ENCODE results near the gene COL12A1. TPM values are rescaled to one million over a fixed set of nuclear protein-coding genes. Genes with fewer than 3 reads are reported as not detected.
A peak's percentile ranks its signal among the peaks of the same experiment; 100 is the strongest.

The COL12A1 gene
- total and polyA plus RNA-seq, 2 experiments from 2014 or later, result 0.32 to 0.66 TPM

DNA sequence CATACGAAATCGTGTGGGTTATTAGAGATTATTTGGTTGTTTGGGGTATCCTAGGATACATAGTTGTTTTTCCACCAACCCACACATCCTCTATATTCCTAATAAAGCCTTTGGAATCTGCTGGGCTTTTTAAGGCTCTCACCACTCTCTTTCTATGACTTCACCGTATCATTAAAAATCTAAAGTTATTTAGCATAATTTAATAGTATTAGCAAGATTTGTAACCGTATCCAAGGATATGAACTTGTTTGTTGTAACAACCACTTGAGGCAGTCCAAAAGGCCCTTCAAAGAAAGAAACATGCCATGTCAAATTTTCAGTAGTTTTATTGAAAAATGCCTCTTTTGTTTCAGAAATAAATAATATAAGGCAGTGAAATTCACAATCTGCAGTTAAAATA, 121.8 kb downstream of the COL12A1 start:
- Histone ChIP-seq H3K4me3 (no peak overlapping the region), H3K36me3 (no peaks in the 10 kb centered on the region), H3K9me3 (ENCODE audit: low read depth) (no peaks in the 10 kb centered on the region), H3K27me3 (no peaks in the 10 kb centered on the region), H3K4me1 (ENCODE audit: low read depth) (no peaks in the 10 kb centered on the region), H3K27ac (no peak overlapping the region)
- TF ChIP-seq, protein P1, sequence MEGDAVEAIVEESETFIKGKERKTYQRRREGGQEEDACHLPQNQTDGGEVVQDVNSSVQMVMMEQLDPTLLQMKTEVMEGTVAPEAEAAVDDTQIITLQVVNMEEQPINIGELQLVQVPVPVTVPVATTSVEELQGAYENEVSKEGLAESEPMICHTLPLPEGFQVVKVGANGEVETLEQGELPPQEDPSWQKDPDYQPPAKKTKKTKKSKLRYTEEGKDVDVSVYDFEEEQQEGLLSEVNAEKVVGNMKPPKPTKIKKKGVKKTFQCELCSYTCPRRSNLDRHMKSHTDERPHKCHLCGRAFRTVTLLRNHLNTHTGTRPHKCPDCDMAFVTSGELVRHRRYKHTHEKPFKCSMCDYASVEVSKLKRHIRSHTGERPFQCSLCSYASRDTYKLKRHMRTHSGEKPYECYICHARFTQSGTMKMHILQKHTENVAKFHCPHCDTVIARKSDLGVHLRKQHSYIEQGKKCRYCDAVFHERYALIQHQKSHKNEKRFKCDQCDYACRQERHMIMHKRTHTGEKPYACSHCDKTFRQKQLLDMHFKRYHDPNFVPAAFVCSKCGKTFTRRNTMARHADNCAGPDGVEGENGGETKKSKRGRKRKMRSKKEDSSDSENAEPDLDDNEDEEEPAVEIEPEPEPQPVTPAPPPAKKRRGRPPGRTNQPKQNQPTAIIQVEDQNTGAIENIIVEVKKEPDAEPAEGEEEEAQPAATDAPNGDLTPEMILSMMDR (IDR thresholded peaks at IDR 0.05; ENCODE audit: low read depth, low read length), result no peak
- no peak for DNase-seq (ENCODE audit: low read depth in 1 of 2, low spot score in 1 of 2)

DNA sequence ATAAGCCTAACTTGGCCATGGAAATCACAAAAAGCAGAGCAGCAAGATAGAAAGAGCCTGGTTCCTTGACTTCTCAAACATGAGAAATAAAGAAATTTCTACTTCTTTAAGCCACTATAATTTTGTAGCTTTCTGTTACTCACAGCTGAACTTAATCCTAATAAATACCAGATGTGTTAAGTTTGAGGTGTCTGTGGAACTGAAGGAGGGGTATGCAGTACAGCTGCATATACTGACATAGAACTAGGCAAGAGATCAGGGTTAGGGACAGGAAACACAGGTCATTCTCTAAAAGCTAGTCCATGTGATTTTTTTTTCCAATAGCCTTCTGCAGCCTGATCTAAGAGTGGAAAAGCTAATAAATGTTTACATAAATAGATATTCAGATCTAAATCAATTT, 123.9 kb downstream of the COL12A1 start:
- TF ChIP-seq, protein P1 (IDR thresholded peaks at IDR 0.05; ENCODE audit: low read depth, low read length), result no peak
- Histone ChIP-seq H3K27ac (no peak overlapping the region), H3K36me3 (no peaks in the 10 kb centered on the region), H3K27me3 (no peaks in the 10 kb centered on the region), H3K4me1 (ENCODE audit: low read depth) (no peaks in the 10 kb centered on the region), H3K4me3 (no peak overlapping the region), H3K9me3 (ENCODE audit: low read depth) (no peaks in the 10 kb centered on the region)
- no peak for DNase-seq (ENCODE audit: low read depth in 1 of 2, low spot score in 1 of 2)

DNA sequence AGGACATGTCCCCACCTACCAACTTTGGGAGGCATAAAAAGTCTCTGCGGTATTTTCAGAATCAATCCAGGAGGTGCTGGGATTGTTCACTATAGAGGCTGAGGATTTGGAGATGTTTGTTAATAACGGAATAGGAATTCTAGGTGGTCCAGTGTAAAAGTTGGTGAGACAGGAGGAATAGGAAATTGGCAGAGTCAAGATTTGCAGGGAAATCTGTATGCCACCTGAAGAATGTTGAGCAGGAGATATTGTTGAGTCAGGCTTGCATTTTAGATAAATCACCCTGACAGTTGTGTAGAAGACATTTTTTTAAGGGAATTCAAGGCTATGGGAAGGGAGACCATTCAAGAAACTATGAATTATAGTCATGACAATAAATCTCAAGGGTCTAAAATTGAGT, 124.8 kb downstream of the COL12A1 start:
- Histone ChIP-seq H3K27me3 (no peaks in the 10 kb centered on the region), H3K4me3 (no peak overlapping the region), H3K36me3 (no peaks in the 10 kb centered on the region), H3K4me1 (ENCODE audit: low read depth) (no peaks in the 10 kb centered on the region), H3K9me3 (ENCODE audit: low read depth) (no peaks in the 10 kb centered on the region), H3K27ac (no peak overlapping the region)
- DNase-seq (ENCODE audit: low read depth in 1 of 2, low spot score in 1 of 2), result no peak
- TF ChIP-seq, protein P1 (IDR thresholded peaks at IDR 0.05; ENCODE audit: low read depth, low read length), result no peak

DNA sequence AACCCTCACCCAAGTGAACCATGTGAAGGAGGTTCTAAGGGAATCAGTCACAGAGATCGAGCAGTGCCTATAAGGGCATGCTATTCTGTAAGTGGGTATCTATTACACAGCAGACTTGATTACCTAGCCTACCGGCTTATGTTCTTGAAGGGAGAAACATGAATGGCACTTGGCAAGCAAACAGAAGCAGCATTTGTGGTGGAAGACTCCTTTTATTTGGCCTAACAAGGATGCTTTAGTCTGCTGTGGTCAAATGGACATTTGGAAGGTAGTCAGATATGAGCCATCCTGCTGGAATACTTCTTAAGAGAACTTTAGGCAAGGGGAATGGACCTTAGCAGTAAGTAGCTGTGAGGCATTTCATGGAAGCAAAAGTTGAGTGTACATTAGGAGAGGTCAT, 126.3 kb downstream of the COL12A1 start:
- no peaks in the 10 kb centered on the region for H3K27me3 ChIP-seq
- TF ChIP-seq, protein P1 (IDR thresholded peaks at IDR 0.05; ENCODE audit: low read depth, low read length), result no peak
- no peak for DNase-seq (ENCODE audit: low read depth in 1 of 2, low spot score in 1 of 2)

DNA sequence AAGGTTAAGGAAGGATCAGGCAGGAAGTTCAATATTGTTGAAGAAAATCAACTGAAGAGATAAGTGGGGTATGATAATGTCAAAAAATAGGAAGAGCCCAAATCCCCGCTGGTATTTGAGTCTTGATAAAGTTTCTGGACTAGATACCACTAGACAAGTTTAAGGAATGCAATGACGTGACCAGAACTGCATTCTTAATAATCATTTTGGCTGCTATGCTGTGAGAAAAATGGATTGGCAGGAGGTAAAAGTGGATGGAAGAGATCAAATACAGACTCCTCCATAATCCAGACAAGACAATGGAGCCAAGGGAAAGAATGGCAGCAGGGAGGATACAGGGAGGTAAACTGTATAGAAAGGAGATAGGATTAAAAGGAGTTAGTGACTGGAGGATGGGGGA, 128.2 kb downstream of the COL12A1 start:
- H3K9me3 ChIP-seq (ENCODE audit: low read depth), result no peaks in the 10 kb centered on the region
- no peaks in the 10 kb centered on the region for H3K36me3 ChIP-seq
- no peaks in the 10 kb centered on the region for H3K4me1 ChIP-seq (ENCODE audit: low read depth)
- H3K4me3 ChIP-seq, result no peak overlapping the region
- no peak overlapping the region for H3K27ac ChIP-seq
- DNase-seq (ENCODE audit: low read depth in 1 of 2, low spot score in 1 of 2), result peak in 1 of 2 donors; percentile 28
- H3K27me3 ChIP-seq, result no peaks in the 10 kb centered on the region
- TF ChIP-seq, protein P1 (IDR thresholded peaks at IDR 0.05; ENCODE audit: low read depth, low read length), result no peak

More for the DNA sequence above, 126.3 kb downstream of the COL12A1 start:
- H3K9me3 ChIP-seq (ENCODE audit: low read depth), result no peaks in the 10 kb centered on the region
- no peaks in the 10 kb centered on the region for H3K36me3 ChIP-seq
- no peak overlapping the region for H3K27ac ChIP-seq
- no peaks in the 10 kb centered on the region for H3K4me1 ChIP-seq (ENCODE audit: low read depth)
- no peak overlapping the region for H3K4me3 ChIP-seq

DNA sequence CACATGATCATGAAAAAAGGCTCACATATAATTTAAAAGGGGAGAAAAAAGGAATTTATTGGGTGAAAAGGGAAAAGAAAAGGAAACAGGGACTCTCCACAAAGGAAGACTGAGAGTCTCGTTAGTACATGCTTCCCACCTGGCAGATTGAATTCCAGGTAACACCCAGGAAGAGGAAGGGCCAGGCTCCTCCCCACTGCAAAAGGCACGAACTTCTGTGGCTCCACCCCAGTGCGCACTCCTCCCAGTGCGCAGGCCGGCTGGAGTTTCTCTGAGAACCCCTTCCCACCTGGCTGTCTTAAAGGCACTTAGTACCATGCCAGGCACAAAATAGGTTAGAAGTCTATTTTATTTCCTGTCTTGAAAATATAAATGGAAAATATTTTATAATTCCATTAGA, 129.8 kb downstream of the COL12A1 start:
- no peak overlapping the region for H3K27ac ChIP-seq
- TF ChIP-seq, protein P1 (IDR thresholded peaks at IDR 0.05; ENCODE audit: low read depth, low read length), result no peak
- DNase-seq (ENCODE audit: low read depth in 1 of 2, low spot score in 1 of 2), result no peak
- no peaks in the 10 kb centered on the region for H3K9me3 ChIP-seq (ENCODE audit: low read depth)
- H3K36me3 ChIP-seq, result no peaks in the 10 kb centered on the region
- H3K4me1 ChIP-seq (ENCODE audit: low read depth), result no peaks in the 10 kb centered on the region
- no peaks in the 10 kb centered on the region for H3K27me3 ChIP-seq
- H3K4me3 ChIP-seq, result no peak overlapping the region

Measured in cardiac muscle cell (in vitro differentiated cells and primary cell).